Muscle layer of duodenum (tissue), 2 donors: ENCODE data around the gene CPNE2.
A peak's percentile ranks its signal among the peaks of the same experiment; 100 is the strongest.

Source experiments
- H3K27ac ChIP-seq: one replicate; pipeline ENCODE4 v1.7.0; 2013; ENCODE audit warnings: mild to moderate bottlenecking, low read length
- H3K27me3 ChIP-seq: one replicate; pipeline ENCODE4 v1.7.0; 2013; ENCODE audit warnings: low read depth, mild to moderate bottlenecking, control low read depth, low read length
- H3K36me3 ChIP-seq, 2 donors: one replicate each; pipeline ENCODE4 v1.7.0; 2013; ENCODE audit warnings: low read length in 2 of 2, control low read depth in 1 of 2, mild to moderate bottlenecking in 1 of 2; ENCODE audit not compliant: insufficient read depth in 2 of 2, control insufficient read depth in 1 of 2
- H3K4me1 ChIP-seq, 2 donors: one replicate each; pipeline ENCODE4 v1.7.0; 2013; ENCODE audit warnings: low read length in 2 of 2, mild to moderate bottlenecking in 2 of 2, control low read depth in 1 of 2, moderate library complexity in 1 of 2; ENCODE audit not compliant: insufficient read depth in 2 of 2, control insufficient read depth in 1 of 2
- H3K4me3 ChIP-seq, 2 donors: one replicate each; pipeline ENCODE4 v1.7.0; 2013; ENCODE audit warnings: low read length in 2 of 2, low read depth in 1 of 2, mild to moderate bottlenecking in 1 of 2
- H3K9me3 ChIP-seq, 2 donors: one replicate each; pipeline ENCODE4 v1.7.0; 2013; ENCODE audit warnings: low read length in 2 of 2, control low read depth in 1 of 2, mild to moderate bottlenecking in 1 of 2; ENCODE audit not compliant: control insufficient read depth in 1 of 2
- donor health status: healthy.

Gene CPNE2

DNA sequence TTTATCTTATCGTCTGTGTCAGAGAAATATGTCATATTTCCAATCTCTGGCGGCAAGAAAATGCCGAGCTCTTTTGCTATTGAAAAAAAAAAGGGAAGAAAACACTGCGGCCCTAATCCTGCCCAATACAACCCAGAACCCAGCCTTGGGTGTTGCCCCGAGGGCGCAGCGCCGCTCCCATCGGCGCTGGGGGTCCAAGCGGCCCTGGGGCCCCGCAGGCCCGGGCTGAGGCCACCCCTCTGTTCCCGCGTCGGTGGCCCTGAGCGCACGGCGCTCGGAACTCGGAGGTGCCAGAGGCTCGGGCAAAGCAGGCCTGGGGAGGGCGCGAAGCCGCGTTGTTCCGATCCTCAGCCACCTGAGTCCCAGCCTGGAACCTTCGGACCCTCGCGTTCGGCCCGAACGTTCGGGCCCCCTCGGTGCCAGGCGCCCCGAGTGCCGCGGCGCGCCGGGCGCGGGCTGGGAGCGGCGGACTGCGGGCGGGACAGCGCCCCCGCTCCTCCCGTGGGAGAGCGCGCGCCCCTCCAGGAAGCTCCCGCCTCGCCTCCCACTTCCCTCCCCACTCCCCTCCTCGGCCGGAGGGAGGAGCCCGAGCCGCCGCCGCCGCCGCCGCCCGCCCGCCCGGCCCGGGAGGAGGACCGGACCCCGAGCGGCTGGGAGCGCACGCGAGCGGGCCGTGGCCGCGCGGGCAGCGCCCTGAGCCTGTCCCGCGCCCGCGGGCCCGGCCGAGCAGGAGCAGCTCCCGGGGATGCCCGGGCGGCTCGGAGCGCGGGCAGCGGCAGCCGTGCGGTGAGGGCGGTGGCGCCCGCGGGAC, at the start of gene CPNE2:
TSS of gene CPNE2 (plus strand) at position 609 of the 811 bp plus-strand sequence. CDS start 18,160 bp downstream, outside the sequence.
- no peaks in the 10 kb centered on the region for H3K27me3 ChIP-seq
- no peaks in the 10 kb centered on the region for H3K9me3 ChIP-seq
- H3K27ac ChIP-seq, result no peak within 1 kb of the TSS
- H3K4me3 ChIP-seq, result peak within 1 kb of the TSS; percentile 60 to 66
- no peaks in the 10 kb centered on the region for H3K36me3 ChIP-seq
- H3K4me1 ChIP-seq, result peaks cover 20 to 26% of the 10 kb centered on the region in 2 donors

GRCh38 chr16:57043248-57043647, 49.1 kb upstream of the CPNE2 start:
- Histone ChIP-seq H3K4me3 (no peak overlapping the region), H3K4me1 (no peaks in the 10 kb centered on the region), H3K9me3 (no peaks in the 10 kb centered on the region), H3K36me3 (peaks cover 29 to 33% of the 10 kb centered on the region in 2 donors), H3K27me3 (no peaks in the 10 kb centered on the region), H3K27ac (no peak overlapping the region)

GRCh38 chr16:57044931-57045693, 47.3 kb upstream of the CPNE2 start:
- Histone ChIP-seq H3K36me3 (peaks cover 19 to 27% of the 10 kb centered on the region in 2 donors), H3K4me1 (no peaks in the 10 kb centered on the region), H3K27ac (no peak overlapping the region), H3K9me3 (no peaks in the 10 kb centered on the region), H3K27me3 (no peaks in the 10 kb centered on the region), H3K4me3 (no peak overlapping the region)

GRCh38 chr16:57045694-57046381, 46.5 kb upstream of the CPNE2 start:
- H3K9me3 ChIP-seq, result no peaks in the 10 kb centered on the region
- no peaks in the 10 kb centered on the region for H3K4me1 ChIP-seq
- H3K4me3 ChIP-seq, result no peak overlapping the region
- peaks cover 14 to 22% of the 10 kb centered on the region in 2 donors for H3K36me3 ChIP-seq
- no peak overlapping the region for H3K27ac ChIP-seq
- no peaks in the 10 kb centered on the region for H3K27me3 ChIP-seq

DNA sequence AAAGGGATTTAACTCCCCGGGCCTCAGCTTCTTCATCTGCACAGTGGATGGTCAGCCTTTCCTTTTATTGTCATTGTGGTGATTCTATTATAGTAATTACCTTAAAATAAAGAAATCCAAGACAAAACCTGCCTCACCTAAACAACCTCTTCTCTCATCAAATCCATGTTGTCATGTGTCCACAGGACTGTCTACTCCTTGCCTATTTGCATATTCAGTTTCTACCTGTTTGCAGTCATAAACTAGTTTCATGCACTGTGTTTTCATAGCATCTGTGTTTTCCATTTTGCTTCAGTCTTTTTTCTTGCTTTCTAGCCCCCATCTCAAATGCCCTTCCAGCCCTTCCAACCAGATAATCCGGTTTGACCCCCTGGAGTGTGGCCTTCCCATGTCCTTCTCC, 44.3 kb upstream of the CPNE2 start:
- H3K27me3 ChIP-seq, result no peaks in the 10 kb centered on the region
- no peak overlapping the region for H3K4me3 ChIP-seq
- no peak overlapping the region for H3K27ac ChIP-seq
- H3K36me3 ChIP-seq, result peaks cover 11 to 18% of the 10 kb centered on the region in 2 donors
- no peaks in the 10 kb centered on the region for H3K9me3 ChIP-seq
- H3K4me1 ChIP-seq, result no peaks in the 10 kb centered on the region

GRCh38 chr16:57049678-57050077, 42.7 kb upstream of the CPNE2 start:
- peaks cover 14% of the 10 kb centered on the region in 2 donors for H3K36me3 ChIP-seq

GRCh38 chr16:57051696-57052228, 40.6 kb upstream of the CPNE2 start:
- Histone ChIP-seq H3K4me1 (no peaks in the 10 kb centered on the region), H3K27ac (no peak overlapping the region), H3K27me3 (no peaks in the 10 kb centered on the region), H3K36me3 (peaks cover 24% of the 10 kb centered on the region in 2 donors), H3K9me3 (no peaks in the 10 kb centered on the region), H3K4me3 (no peak overlapping the region)

More at GRCh38 chr16:57049678-57050077, 42.7 kb upstream of the CPNE2 start:
- H3K9me3 ChIP-seq, result no peaks in the 10 kb centered on the region
- no peaks in the 10 kb centered on the region for H3K4me1 ChIP-seq
- H3K27me3 ChIP-seq, result no peaks in the 10 kb centered on the region
- no peak overlapping the region for H3K27ac ChIP-seq
- H3K4me3 ChIP-seq, result no peak overlapping the region

DNA sequence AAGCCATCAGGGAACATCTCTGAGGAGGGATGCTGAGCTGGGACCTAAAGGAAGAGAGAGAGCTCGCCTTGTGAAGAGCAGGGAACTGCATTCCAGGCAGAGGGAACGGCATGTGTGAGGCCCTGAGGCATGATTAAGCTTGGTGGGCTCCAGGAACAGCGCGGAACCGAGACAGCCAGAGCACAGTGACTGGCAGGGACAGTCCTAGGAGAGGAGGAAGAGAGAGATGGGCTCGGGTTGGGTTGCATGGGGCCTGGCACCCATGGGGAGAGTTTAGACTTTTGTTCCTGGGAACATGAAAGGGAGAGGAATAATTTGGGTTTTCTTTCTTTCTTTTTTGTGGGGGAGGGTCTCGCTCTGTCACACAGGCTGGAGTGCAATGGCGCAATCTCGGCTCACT, 39.2 kb upstream of the CPNE2 start:
- Histone ChIP-seq H3K4me3 (no peak overlapping the region), H3K27ac (no peak overlapping the region), H3K36me3 (peaks cover 26 to 33% of the 10 kb centered on the region in 2 donors), H3K4me1 (no peaks in the 10 kb centered on the region), H3K9me3 (no peaks in the 10 kb centered on the region), H3K27me3 (no peaks in the 10 kb centered on the region)

DNA sequence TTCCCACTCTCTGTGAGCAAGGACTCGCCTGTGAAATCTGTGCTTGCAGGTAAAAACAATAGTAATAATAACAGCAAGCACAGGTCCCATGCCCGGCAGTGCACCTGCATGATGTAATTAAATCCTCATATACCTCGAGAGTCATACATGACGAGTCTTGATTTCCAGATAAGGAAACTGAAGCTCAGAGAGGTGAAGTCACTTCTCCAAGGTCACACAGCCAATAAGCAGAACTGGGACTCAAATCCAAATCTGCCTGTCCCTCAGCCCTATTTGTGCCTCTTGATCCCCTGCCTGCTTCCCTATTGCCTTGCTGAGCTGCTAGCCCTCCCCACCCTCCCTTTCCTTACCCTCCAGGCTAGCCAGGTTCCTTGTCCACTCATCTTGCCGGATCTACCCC, 38.0 kb upstream of the CPNE2 start:
- no peaks in the 10 kb centered on the region for H3K9me3 ChIP-seq
- H3K4me3 ChIP-seq, result no peak overlapping the region
- H3K36me3 ChIP-seq, result peaks cover 35 to 39% of the 10 kb centered on the region in 2 donors
- no peak overlapping the region for H3K27ac ChIP-seq
- H3K4me1 ChIP-seq, result no peaks in the 10 kb centered on the region
- H3K27me3 ChIP-seq, result no peaks in the 10 kb centered on the region

DNA sequence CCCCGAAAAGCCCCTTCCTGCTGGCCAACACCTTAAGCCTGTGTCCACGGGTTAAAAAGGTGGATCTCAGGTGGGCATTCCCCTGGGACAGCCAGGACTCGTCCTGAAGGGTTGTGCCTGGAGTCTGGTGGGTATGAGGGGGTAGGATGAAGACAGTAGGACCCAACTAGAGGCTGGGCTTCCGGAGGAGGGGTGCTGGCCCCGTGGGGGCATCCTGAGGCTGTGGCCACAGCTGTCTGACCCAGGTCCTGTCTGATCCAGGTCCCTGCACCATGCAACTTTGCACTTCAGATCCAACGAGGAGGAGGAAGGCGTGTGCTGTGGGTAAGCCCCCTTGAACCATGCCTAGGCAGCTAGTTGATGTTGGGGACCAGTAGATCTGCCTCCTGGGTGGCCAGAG, 37.6 kb upstream of the CPNE2 start:
- Histone ChIP-seq H3K36me3 (peaks cover 38 to 39% of the 10 kb centered on the region in 2 donors), H3K9me3 (no peaks in the 10 kb centered on the region), H3K4me3 (no peak overlapping the region), H3K4me1 (no peaks in the 10 kb centered on the region), H3K27ac (no peak overlapping the region), H3K27me3 (no peaks in the 10 kb centered on the region)

DNA sequence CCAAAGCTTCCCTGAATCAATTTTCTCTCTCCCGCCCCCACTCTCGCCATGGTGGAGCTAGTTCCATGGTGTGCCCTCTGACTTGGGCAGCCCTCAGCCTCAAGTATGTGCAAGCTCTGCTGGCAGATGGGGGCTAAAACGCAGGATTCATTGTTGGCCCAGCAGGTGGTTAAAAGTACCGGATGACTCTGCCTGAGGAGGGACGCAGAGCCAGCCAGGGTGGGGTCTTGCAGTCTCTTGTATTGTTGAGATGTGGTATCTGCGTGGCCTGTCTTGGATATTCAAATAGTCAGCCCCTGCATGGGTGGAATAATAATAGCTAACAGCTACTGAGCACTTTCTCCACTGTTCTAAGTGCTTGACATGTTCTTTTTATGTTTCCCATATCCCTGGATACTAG, 36.7 kb upstream of the CPNE2 start:
- Histone ChIP-seq H3K27me3 (no peaks in the 10 kb centered on the region), H3K4me1 (no peaks in the 10 kb centered on the region), H3K9me3 (no peaks in the 10 kb centered on the region), H3K4me3 (no peak overlapping the region), H3K27ac (no peak overlapping the region), H3K36me3 (peaks cover 38 to 39% of the 10 kb centered on the region in 2 donors)
